H9 (cell line): ENCODE data around the gene PJA1. TPM values are rescaled to one million over a fixed set of nuclear protein-coding genes. Genes with fewer than 3 reads are reported as not detected.

ENCODE experiments used
- DNase-seq: peaks from one replicate; pipeline ENCODE4 v3.0.0-alpha.2; 2017
- H2AFZ ChIP-seq: one replicate; pipeline ENCODE4 v1.6.1; 2013; ENCODE audit warnings: mild to moderate bottlenecking, low read length, control low read depth, moderate library complexity
- H2AK5ac ChIP-seq: 2 replicates; pipeline ENCODE4 v1.6.1; 2013; ENCODE audit warnings: low read length, control low read depth, mixed read lengths; ENCODE audit not compliant: insufficient read length
- H2BK120ac ChIP-seq: one replicate; pipeline ENCODE4 v1.6.1; 2013; ENCODE audit warnings: low read depth, mild to moderate bottlenecking, low read length, control low read depth, inconsistent platforms; ENCODE audit not compliant: poor library complexity, severe bottlenecking
- H2BK12ac ChIP-seq: 2 replicates; pipeline ENCODE4 v1.6.1; 2013; ENCODE audit warnings: low read length, control low read depth, mixed read lengths, low read depth; ENCODE audit not compliant: insufficient read length
- H2BK15ac ChIP-seq: 2 replicates; pipeline ENCODE4 v1.6.1; 2013; ENCODE audit warnings: low read depth, low read length, control low read depth
- H2BK20ac ChIP-seq: one replicate; pipeline ENCODE4 v1.6.1; 2013; ENCODE audit warnings: low read depth, mild to moderate bottlenecking, low read length, control low read depth, inconsistent platforms; ENCODE audit not compliant: poor library complexity, severe bottlenecking
- H2BK5ac ChIP-seq: 2 replicates; pipeline ENCODE4 v1.6.1; 2013; ENCODE audit warnings: low read length, control low read depth, mixed read lengths; ENCODE audit not compliant: insufficient read length
- H3K14ac ChIP-seq: 2 replicates; pipeline ENCODE4 v1.6.1; 2013; ENCODE audit warnings: low read length, control low read depth; ENCODE audit not compliant: insufficient read depth
- H3K18ac ChIP-seq: 2 replicates; pipeline ENCODE4 v1.6.1; 2013; ENCODE audit warnings: low read depth, mild to moderate bottlenecking, mixed read lengths, low read length, control low read depth; ENCODE audit not compliant: insufficient read length
- H3K23ac ChIP-seq: 2 replicates; pipeline ENCODE4 v1.6.1; 2013; ENCODE audit warnings: low read length, control low read depth, mixed read lengths, low read depth; ENCODE audit not compliant: insufficient read length
- H3K23me2 ChIP-seq: 2 replicates; pipeline ENCODE4 v1.6.1; 2013; ENCODE audit warnings: low read depth, mild to moderate bottlenecking, mixed read lengths, low read length, control low read depth; ENCODE audit not compliant: insufficient read length, poor library complexity, severe bottlenecking
- H3K27ac ChIP-seq: 2 replicates; pipeline ENCODE4 v1.5.1; 2013; ENCODE audit warnings: low read length, control low read depth, mixed read lengths, low read depth; ENCODE audit not compliant: insufficient read length
- H3K27me3 ChIP-seq: 2 replicates; pipeline ENCODE4 v1.6.1; 2013; ENCODE audit warnings: low read length, control low read depth, inconsistent platforms; ENCODE audit not compliant: insufficient read depth
- H3K4ac ChIP-seq: 2 replicates; pipeline ENCODE4 v1.6.1; 2013; ENCODE audit warnings: low read depth, mild to moderate bottlenecking, control low read depth, inconsistent platforms, low read length, moderate library complexity
- H3K4me1 ChIP-seq: 2 replicates; pipeline ENCODE4 v1.6.1; 2013; ENCODE audit warnings: low read length, control low read depth, inconsistent platforms; ENCODE audit not compliant: insufficient read depth
- H3K4me2 ChIP-seq: 2 replicates; pipeline ENCODE4 v1.6.1; 2013; ENCODE audit warnings: low read length, control low read depth, mixed read lengths; ENCODE audit not compliant: insufficient read length, insufficient read depth
- H3K56ac ChIP-seq: 2 replicates; pipeline ENCODE4 v1.6.1; 2013; ENCODE audit warnings: low read depth, mild to moderate bottlenecking, mixed read lengths, low read length, control low read depth; ENCODE audit not compliant: insufficient read length
- H3K79me1 ChIP-seq: 2 replicates; pipeline ENCODE4 v1.6.1; 2013; ENCODE audit warnings: low read depth, mild to moderate bottlenecking, moderate library complexity, low read length, control low read depth, inconsistent platforms; ENCODE audit not compliant: insufficient read depth, poor library complexity, severe bottlenecking
- H3K79me2 ChIP-seq: 2 replicates; pipeline ENCODE4 v1.6.1; 2013; ENCODE audit warnings: low read length, control low read depth, inconsistent platforms; ENCODE audit not compliant: insufficient read depth
- H3K9ac ChIP-seq: 2 replicates; pipeline ENCODE4 v1.6.1; 2013; ENCODE audit warnings: low read length, control low read depth, mixed read lengths; ENCODE audit not compliant: insufficient read length; ENCODE audit errors: extremely low read depth
- H3K9me3 ChIP-seq: one replicate; pipeline ENCODE4 v1.6.1; 2013; ENCODE audit warnings: low read depth, low read length, inconsistent platforms; ENCODE audit not compliant: control insufficient read depth
- H3T11ph ChIP-seq: one replicate; pipeline ENCODE4 v1.6.1; 2013; ENCODE audit warnings: mild to moderate bottlenecking, low read length, control low read depth, inconsistent platforms
- H4K20me1 ChIP-seq: one replicate; pipeline ENCODE4 v1.6.1; 2013; ENCODE audit not compliant: control insufficient read depth, insufficient read length, insufficient read depth
- H4K5ac ChIP-seq: 2 replicates; pipeline ENCODE4 v1.6.1; 2013; ENCODE audit warnings: low read depth, mild to moderate bottlenecking, mixed read lengths, low read length, control low read depth; ENCODE audit not compliant: insufficient read length
- H4K8ac ChIP-seq: replicated peaks from 2 replicates; pipeline ENCODE4 v1.6.1; 2013; ENCODE audit warnings: low read length, control low read depth, mixed read lengths, low read depth; ENCODE audit not compliant: insufficient read length
- H4K91ac ChIP-seq: 2 replicates; pipeline ENCODE4 v1.6.1; 2013; ENCODE audit warnings: low read depth, mild to moderate bottlenecking, moderate library complexity, mixed read lengths, low read length, control low read depth; ENCODE audit not compliant: insufficient read length
- H3K27ac Mint-ChIP-seq, 3 experiments: 2 replicates in 2 of 3; 3 replicates in 1 of 3; pipeline ENCODE4 v1.8.0; 2020 to 2021; ENCODE audit warnings: mixed read lengths in 3 of 3, mild to moderate bottlenecking in 1 of 3, moderate library complexity in 1 of 3
- H3K27me3 Mint-ChIP-seq: 2 replicates; pipeline ENCODE4 v1.8.0; 2021; ENCODE audit warnings: low read depth, mild to moderate bottlenecking, moderate library complexity, mixed read lengths
- H3K36me3 Mint-ChIP-seq, 3 experiments: 2 replicates in 2 of 3; 3 replicates in 1 of 3; pipeline ENCODE4 v1.8.0; 2020 to 2021; ENCODE audit warnings: low read depth in 3 of 3, mixed read lengths in 3 of 3; ENCODE audit not compliant: insufficient read depth in 1 of 3
- H3K4me1 Mint-ChIP-seq, 2 experiments: 2 replicates each; pipeline ENCODE4 v1.8.0; 2020; ENCODE audit warnings: mixed read lengths in 2 of 2
- H3K4me3 Mint-ChIP-seq, 2 experiments: 2 replicates in 1 of 2; 3 replicates in 1 of 2; pipeline ENCODE4 v1.8.0; 2020 to 2021; ENCODE audit warnings: mild to moderate bottlenecking in 2 of 2, mixed read lengths in 2 of 2, moderate library complexity in 1 of 2
- H3K9me3 Mint-ChIP-seq, 2 experiments: 2 replicates in 1 of 2; 3 replicates in 1 of 2; pipeline ENCODE4 v1.8.0; 2020; ENCODE audit warnings: mild to moderate bottlenecking in 2 of 2, mixed read lengths in 2 of 2, moderate library complexity in 1 of 2
- WGBS: extraction: QIAGEN DNeasy Blood & Tissue Kit; methylation state at CpG from one replicate; pipeline ENCODE4 v1.1.7; 2013; ENCODE audit warnings: missing lambda C conversion rate, low lambda C conversion rate, mixed read lengths; ENCODE audit not compliant: insufficient read length; ENCODE audit errors: extremely low coverage; 5-methylcytosine and 5-hydroxymethylcytosine counted together
- total RNA-seq: library from RNA; stranded (reverse); gene quantifications from 2 replicates; pipeline ENCODE4 v1.2.1, GENCODE V29; 2021
- TF ChIP-seq, protein P1 (sequence below): fragments of 200-600 bp; sonication (generic); conservative IDR thresholded peaks from 3 replicates; pipeline ENCODE4 v1.8.0; 2021; ENCODE audit warnings: antibody characterized with exemption, mild to moderate bottlenecking

Gene PJA1
- total RNA-seq, 1 experiment from 2014 or later = 41.4 TPM

DNA sequence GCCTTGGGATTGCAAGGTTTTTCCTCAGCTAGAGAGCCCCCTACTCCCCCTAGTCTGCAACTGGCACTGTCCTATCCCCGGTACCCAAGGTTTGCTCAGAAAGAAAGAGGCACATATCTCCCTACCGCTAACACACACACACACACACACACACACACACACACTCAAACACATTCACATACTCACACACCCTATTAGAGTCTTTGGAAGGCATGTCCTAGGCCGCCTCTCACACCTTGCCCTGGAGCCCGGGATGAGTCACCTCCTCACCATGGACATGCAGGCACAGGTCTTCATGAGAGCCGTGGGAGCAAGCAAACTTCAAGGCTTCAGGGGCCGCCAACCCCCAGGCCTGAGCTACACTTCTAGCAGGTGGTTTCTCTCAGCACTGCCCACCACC lies 49.2 kb downstream of the PJA1 start:
- no peak for DNase-seq
- no peak overlapping the region for H3K4me3 Mint-ChIP-seq
- Histone ChIP-seq H2BK15ac (no peak overlapping the region), H3K23me2 (no peaks in the 10 kb centered on the region), H4K20me1 (no peaks in the 10 kb centered on the region), H3T11ph (no peak overlapping the region), H3K4ac (no peak overlapping the region), H3K9me3 (no peaks in the 10 kb centered on the region), H3K9ac (no peak overlapping the region), H3K18ac (no peak overlapping the region), H4K8ac (no peak overlapping the region), H3K23ac (no peak overlapping the region), H2AFZ (no peak overlapping the region), H2AK5ac (no peak overlapping the region), H2BK120ac (no peak overlapping the region), H4K5ac (no peak overlapping the region), H3K79me2 (no peaks in the 10 kb centered on the region), H3K4me2 (no peak overlapping the region), H4K91ac (no peak overlapping the region), H3K4me1 (no peaks in the 10 kb centered on the region), H2BK20ac (no peak overlapping the region), H3K14ac (no peak overlapping the region), H3K56ac (no peak overlapping the region), H2BK5ac (no peak overlapping the region), H2BK12ac (no peak overlapping the region), H3K79me1 (no peaks in the 10 kb centered on the region), H3K27me3 (no peaks in the 10 kb centered on the region), H3K27ac (no peak overlapping the region)
- H3K27me3 Mint-ChIP-seq = peaks cover 14% of the 10 kb centered on the region
- TF ChIP-seq, protein P1, sequence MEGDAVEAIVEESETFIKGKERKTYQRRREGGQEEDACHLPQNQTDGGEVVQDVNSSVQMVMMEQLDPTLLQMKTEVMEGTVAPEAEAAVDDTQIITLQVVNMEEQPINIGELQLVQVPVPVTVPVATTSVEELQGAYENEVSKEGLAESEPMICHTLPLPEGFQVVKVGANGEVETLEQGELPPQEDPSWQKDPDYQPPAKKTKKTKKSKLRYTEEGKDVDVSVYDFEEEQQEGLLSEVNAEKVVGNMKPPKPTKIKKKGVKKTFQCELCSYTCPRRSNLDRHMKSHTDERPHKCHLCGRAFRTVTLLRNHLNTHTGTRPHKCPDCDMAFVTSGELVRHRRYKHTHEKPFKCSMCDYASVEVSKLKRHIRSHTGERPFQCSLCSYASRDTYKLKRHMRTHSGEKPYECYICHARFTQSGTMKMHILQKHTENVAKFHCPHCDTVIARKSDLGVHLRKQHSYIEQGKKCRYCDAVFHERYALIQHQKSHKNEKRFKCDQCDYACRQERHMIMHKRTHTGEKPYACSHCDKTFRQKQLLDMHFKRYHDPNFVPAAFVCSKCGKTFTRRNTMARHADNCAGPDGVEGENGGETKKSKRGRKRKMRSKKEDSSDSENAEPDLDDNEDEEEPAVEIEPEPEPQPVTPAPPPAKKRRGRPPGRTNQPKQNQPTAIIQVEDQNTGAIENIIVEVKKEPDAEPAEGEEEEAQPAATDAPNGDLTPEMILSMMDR = no peak
- no peak overlapping the region; a peak in 1 of 7 replicates for H3K27ac Mint-ChIP-seq
- peaks cover 0 to 5% (median 0%) of the 10 kb centered on the region in 3 experiments; a peak in 4 of 7 replicates for H3K36me3 Mint-ChIP-seq
- WGBS = no CpG with 5 or more reads among the region's 6 CpGs
- peaks cover 75% of the 10 kb centered on the region in 2 experiments for H3K9me3 Mint-ChIP-seq
- H3K4me1 Mint-ChIP-seq = peaks cover 2 to 12% of the 10 kb centered on the region in 2 experiments; a peak in 3 of 4 replicates
